ENCODE results near the gene CA9.
A peak's percentile ranks its signal among the peaks of the same experiment; 100 is the strongest.
"Not testable (repeated sequence)": the region's sequence is repeated elsewhere in the genome, so short reads cannot be mapped to it uniquely, and the experiment has no call there.

Gene CA9

GRCh38 chr9:35673132-35674024, at the start of gene CA9:
Gene CA9 (plus strand): TSS chr9:35673928. CDS start chr9:35673960, 32 bp downstream.
- no peak for DNase-seq

- DNase-seq: no peak
Observed at GRCh38 chr9:35627575-35627974, 46.2 kb upstream of the CA9 start.

- no peak for DNase-seq
Observed at GRCh38 chr9:35628389-35628991, 45.2 kb upstream of the CA9 start.

- no peak for DNase-seq
Observed at GRCh38 chr9:35629597-35629996, 44.1 kb upstream of the CA9 start.

- no peak for DNase-seq
Observed at GRCh38 chr9:35635730-35636129, 38.0 kb upstream of the CA9 start.

- no peak for DNase-seq
Observed at GRCh38 chr9:35636135-35636876, 37.4 kb upstream of the CA9 start.

GRCh38 chr9:35636877-35637246, 36.9 kb upstream of the CA9 start:
- DNase-seq: not testable (repeated sequence)

- DNase-seq: not testable (repeated sequence)
Observed at GRCh38 chr9:35637427-35637955, 36.2 kb upstream of the CA9 start.

- not testable (repeated sequence) for DNase-seq
Observed at GRCh38 chr9:35638751-35639150, 35.0 kb upstream of the CA9 start.

GRCh38 chr9:35639225-35639624, 34.5 kb upstream of the CA9 start:
- DNase-seq: not testable (repeated sequence)

- no peak for DNase-seq
Observed at GRCh38 chr9:35639631-35640030, 34.1 kb upstream of the CA9 start.

- not testable (repeated sequence) for DNase-seq
Observed at GRCh38 chr9:35640431-35640830, 33.3 kb upstream of the CA9 start.

GRCh38 chr9:35641478-35641877, 32.2 kb upstream of the CA9 start:
- not testable (repeated sequence) for DNase-seq

GRCh38 chr9:35643046-35643445, 30.7 kb upstream of the CA9 start:
- DNase-seq: no peak

- DNase-seq: not testable (repeated sequence)
Observed at GRCh38 chr9:35645736-35646135, 28.0 kb upstream of the CA9 start.

GRCh38 chr9:35646153-35646532, 27.6 kb upstream of the CA9 start:
- no peak for DNase-seq

GRCh38 chr9:35646533-35647265, 27.0 kb upstream of the CA9 start:
- DNase-seq: peak; percentile 87 to 89

- DNase-seq: peak; percentile 41
Observed at GRCh38 chr9:35649431-35650340, 24.0 kb upstream of the CA9 start.

- DNase-seq: no peak
Observed at GRCh38 chr9:35650341-35651158, 23.2 kb upstream of the CA9 start, which contains the start of gene SIT1. Gene SIT1 (minus strand): TSS chr9:35650931. CDS start chr9:35650853, 78 bp downstream.

Measured in activated CD4-positive, alpha-beta T cell treated with anti-CD3 and anti-CD28 coated beads, Interleukin-2, amount 50 U/mL, for 4 hours (primary cell).